Measurements from ENCODE around the gene IRAG1.
"Not testable (repeated sequence)": the region's sequence is repeated elsewhere in the genome, so short reads cannot be mapped to it uniquely, and the experiment has no call there.

IRAG1 gene

GRCh38 chr11:10708131-10708530 lies 14.6 kb upstream of the IRAG1 start:
- FAIRE-seq, result no peak

- no peak for FAIRE-seq
Observed at GRCh38 chr11:10701982-10702381, 8.4 kb upstream of the IRAG1 start.

GRCh38 chr11:10699072-10699471 lies 5.5 kb upstream of the IRAG1 start:
- no peak for FAIRE-seq

GRCh38 chr11:10697323-10697620 lies 3.7 kb upstream of the IRAG1 start:
- FAIRE-seq, result no peak

GRCh38 chr11:10696468-10697322 lies 3.1 kb upstream of the IRAG1 start:
- FAIRE-seq, result no peak

GRCh38 chr11:10695833-10696232 lies 2.3 kb upstream of the IRAG1 start:
- FAIRE-seq, result no peak

- no peak for FAIRE-seq
Observed at GRCh38 chr11:10694486-10695239, 1.1 kb upstream of the IRAG1 start.

GRCh38 chr11:10692531-10693115 lies 932 bp downstream of the IRAG1 start:
- FAIRE-seq, result no peak

GRCh38 chr11:10688401-10688800 lies 5.2 kb downstream of the IRAG1 start:
- no peak for FAIRE-seq

- FAIRE-seq, result no peak
Observed at GRCh38 chr11:10686311-10686710, 7.2 kb downstream of the IRAG1 start.

GRCh38 chr11:10683429-10683828 lies 10.1 kb downstream of the IRAG1 start:
- FAIRE-seq, result no peak

GRCh38 chr11:10680956-10681487 lies 12.5 kb downstream of the IRAG1 start:
- no peak for FAIRE-seq

GRCh38 chr11:10680279-10680678 lies 13.3 kb downstream of the IRAG1 start:
- FAIRE-seq, result not testable (repeated sequence)

- FAIRE-seq, result no peak
Observed at GRCh38 chr11:10679644-10680043, 13.9 kb downstream of the IRAG1 start.

GRCh38 chr11:10678101-10678500 lies 15.5 kb downstream of the IRAG1 start:
- no peak for FAIRE-seq

GRCh38 chr11:10676919-10677318 lies 16.6 kb downstream of the IRAG1 start:
- no peak for FAIRE-seq

GRCh38 chr11:10674911-10675440 lies 18.6 kb downstream of the IRAG1 start:
- no peak for FAIRE-seq

GRCh38 chr11:10674440-10674855 lies 19.1 kb downstream of the IRAG1 start:
- no peak for FAIRE-seq

- FAIRE-seq, result no peak
Observed at GRCh38 chr11:10673501-10674062, 20.0 kb downstream of the IRAG1 start.

GRCh38 chr11:10670099-10670498 lies 23.5 kb downstream of the IRAG1 start:
- FAIRE-seq, result no peak

- no peak for FAIRE-seq
Observed at GRCh38 chr11:10669258-10670033, 24.1 kb downstream of the IRAG1 start.

GRCh38 chr11:10667521-10667885 lies 26.1 kb downstream of the IRAG1 start:
- no peak for FAIRE-seq

Measured in islet of Langerhans (tissue), 1 donor.